ENCODE data around the gene RPL26. TPM values are rescaled to one million over a fixed set of nuclear protein-coding genes. Genes with fewer than 3 reads are reported as not detected.

Gene RPL26
- total RNA-seq, 2 donors from 2014 or later: 1,739 to 2,129 TPM

DNA sequence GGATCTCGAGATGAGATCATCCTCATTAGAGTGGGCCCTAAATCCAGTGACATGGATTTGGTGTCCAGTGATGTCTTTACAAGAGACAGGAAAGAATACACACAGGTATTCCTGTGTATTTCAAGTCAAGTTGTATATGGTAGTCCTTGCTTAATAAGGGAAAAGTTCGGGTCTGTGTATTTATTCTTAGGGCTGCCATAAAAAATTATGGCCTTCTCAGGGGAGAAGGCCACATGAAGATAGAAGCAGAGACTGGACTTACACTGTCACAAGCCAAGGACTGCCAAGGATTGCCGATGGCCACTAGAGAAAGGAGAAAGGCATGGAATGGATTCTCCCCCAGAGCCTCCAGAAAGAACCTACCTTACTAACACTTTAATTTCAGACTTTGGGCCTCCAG, 14.8 kb downstream of the RPL26 start:
- Mint-ChIP-seq H3K27ac (no peak overlapping the region), H3K4me3 (no peak overlapping the region), H3K27me3 (ENCODE audit: insufficient read depth) (no peaks in the 10 kb centered on the region), H3K36me3 (ENCODE audit: low read depth) (peaks cover 46% of the 10 kb centered on the region), H3K4me1 (peaks cover 8% of the 10 kb centered on the region), H3K9me3 (peaks cover 4% of the 10 kb centered on the region)
- peaks cover 17% of the 10 kb centered on the region for H3K36me3 ChIP-seq (ENCODE audit: control insufficient read depth, insufficient read depth, low read length)
- H3K4me1 ChIP-seq (ENCODE audit: control insufficient read depth, insufficient read depth, low read length): no peaks in the 10 kb centered on the region
- no peaks in the 10 kb centered on the region for H3K27me3 ChIP-seq (ENCODE audit: control insufficient read depth, insufficient read depth, low read length, poor library complexity, severe bottlenecking)
- TF ChIP-seq, protein P1, sequence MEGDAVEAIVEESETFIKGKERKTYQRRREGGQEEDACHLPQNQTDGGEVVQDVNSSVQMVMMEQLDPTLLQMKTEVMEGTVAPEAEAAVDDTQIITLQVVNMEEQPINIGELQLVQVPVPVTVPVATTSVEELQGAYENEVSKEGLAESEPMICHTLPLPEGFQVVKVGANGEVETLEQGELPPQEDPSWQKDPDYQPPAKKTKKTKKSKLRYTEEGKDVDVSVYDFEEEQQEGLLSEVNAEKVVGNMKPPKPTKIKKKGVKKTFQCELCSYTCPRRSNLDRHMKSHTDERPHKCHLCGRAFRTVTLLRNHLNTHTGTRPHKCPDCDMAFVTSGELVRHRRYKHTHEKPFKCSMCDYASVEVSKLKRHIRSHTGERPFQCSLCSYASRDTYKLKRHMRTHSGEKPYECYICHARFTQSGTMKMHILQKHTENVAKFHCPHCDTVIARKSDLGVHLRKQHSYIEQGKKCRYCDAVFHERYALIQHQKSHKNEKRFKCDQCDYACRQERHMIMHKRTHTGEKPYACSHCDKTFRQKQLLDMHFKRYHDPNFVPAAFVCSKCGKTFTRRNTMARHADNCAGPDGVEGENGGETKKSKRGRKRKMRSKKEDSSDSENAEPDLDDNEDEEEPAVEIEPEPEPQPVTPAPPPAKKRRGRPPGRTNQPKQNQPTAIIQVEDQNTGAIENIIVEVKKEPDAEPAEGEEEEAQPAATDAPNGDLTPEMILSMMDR (conservative IDR thresholded peaks at IDR 0.05): no peak
- no peak overlapping the region for H3K27ac ChIP-seq (ENCODE audit: low read depth, low read length)
- no peak overlapping the region for H3K9ac ChIP-seq (ENCODE audit: extremely low read depth, low read length, poor library complexity, severe bottlenecking)
- DNase-seq: no peak
- H3K4me3 ChIP-seq (ENCODE audit: low read length): no peak overlapping the region
- no peaks in the 10 kb centered on the region for H3K9me3 ChIP-seq (ENCODE audit: control insufficient read depth, low read length)
- 90 to 93% methylated on average over 2 to 3 of the region's 3 CpGs for WGBS, 2 experiments (ENCODE audit: insufficient coverage in 1 of 2, insufficient read length in 1 of 2)

DNA sequence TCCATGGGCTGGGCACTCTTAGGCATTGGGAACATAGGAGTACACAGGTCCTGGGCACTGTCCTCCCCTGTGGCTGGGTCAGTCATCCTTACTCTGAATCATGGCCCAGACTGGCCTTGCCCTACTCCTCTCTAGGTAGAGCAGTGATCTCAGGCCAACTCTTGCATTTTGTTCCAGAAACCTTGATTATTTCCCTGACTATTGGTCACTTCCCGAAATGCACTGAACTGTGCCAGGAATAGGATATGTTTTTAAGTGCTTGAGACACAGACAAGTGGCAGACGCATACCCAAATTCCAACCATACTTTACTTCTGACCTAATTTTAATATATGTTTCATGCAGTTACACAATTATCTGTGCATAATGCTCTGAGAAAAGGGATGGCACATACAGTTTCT, 16.8 kb downstream of the RPL26 start:
- Mint-ChIP-seq H3K4me1 (peaks cover 9% of the 10 kb centered on the region), H3K9me3 (peaks cover 2% of the 10 kb centered on the region), H3K4me3 (no peak overlapping the region), H3K27ac (no peak overlapping the region), H3K36me3 (ENCODE audit: low read depth) (peaks cover 32% of the 10 kb centered on the region), H3K27me3 (ENCODE audit: insufficient read depth) (no peaks in the 10 kb centered on the region)
- no peaks in the 10 kb centered on the region for H3K4me1 ChIP-seq (ENCODE audit: control insufficient read depth, insufficient read depth, low read length)
- no peaks in the 10 kb centered on the region for H3K9me3 ChIP-seq (ENCODE audit: control insufficient read depth, low read length)
- no peak overlapping the region for H3K27ac ChIP-seq (ENCODE audit: low read depth, low read length)
- H3K36me3 ChIP-seq (ENCODE audit: control insufficient read depth, insufficient read depth, low read length): peaks cover 17% of the 10 kb centered on the region
- H3K9ac ChIP-seq (ENCODE audit: extremely low read depth, low read length, poor library complexity, severe bottlenecking): no peak overlapping the region
- H3K27me3 ChIP-seq (ENCODE audit: control insufficient read depth, insufficient read depth, low read length, poor library complexity, severe bottlenecking): no peaks in the 10 kb centered on the region
- no peak overlapping the region for H3K4me3 ChIP-seq (ENCODE audit: low read length)
- 100% methylated on average over 1 to 2 of the region's 2 CpGs for WGBS, 2 experiments (ENCODE audit: insufficient coverage in 1 of 2, insufficient read length in 1 of 2)
- no peak for DNase-seq
- TF ChIP-seq, protein P1 (conservative IDR thresholded peaks at IDR 0.05): no peak

DNA sequence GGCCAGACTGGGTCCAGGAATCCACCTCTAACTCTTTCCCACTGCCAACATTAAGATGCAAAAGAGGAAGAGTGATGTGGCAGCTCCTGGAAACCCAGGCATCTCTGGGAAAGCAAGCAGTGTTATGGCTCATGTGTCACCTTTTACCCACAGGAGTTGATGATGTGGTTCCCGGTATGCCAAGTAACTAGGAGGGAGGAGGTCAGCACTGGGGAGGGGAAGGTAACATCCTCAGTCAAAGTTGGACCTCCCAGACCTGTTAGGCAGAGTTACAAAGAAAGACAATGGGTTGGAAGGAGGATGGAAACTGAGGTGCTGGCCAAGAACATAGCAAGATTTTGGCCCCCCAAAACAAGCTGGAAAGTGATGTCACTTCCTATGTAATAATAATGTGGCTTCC, 17.9 kb downstream of the RPL26 start:
- H3K27ac Mint-ChIP-seq: no peak overlapping the region
- WGBS, 2 experiments (ENCODE audit: insufficient coverage in 1 of 2, insufficient read length in 1 of 2): 83 to 85% methylated on average over 1 of the region's 1 CpG
- peaks cover 27% of the 10 kb centered on the region for H3K36me3 Mint-ChIP-seq (ENCODE audit: low read depth)

More for the DNA sequence above, 17.9 kb downstream of the RPL26 start:
- Histone ChIP-seq H3K4me3 (ENCODE audit: low read length) (no peak overlapping the region), H3K36me3 (ENCODE audit: control insufficient read depth, insufficient read depth, low read length) (peaks cover 14% of the 10 kb centered on the region), H3K4me1 (ENCODE audit: control insufficient read depth, insufficient read depth, low read length) (no peaks in the 10 kb centered on the region), H3K27ac (ENCODE audit: low read depth, low read length) (no peak overlapping the region), H3K27me3 (ENCODE audit: control insufficient read depth, insufficient read depth, low read length, poor library complexity, severe bottlenecking) (no peaks in the 10 kb centered on the region), H3K9ac (ENCODE audit: extremely low read depth, low read length, poor library complexity, severe bottlenecking) (no peak overlapping the region), H3K9me3 (ENCODE audit: control insufficient read depth, low read length) (no peaks in the 10 kb centered on the region)
- H3K27me3 Mint-ChIP-seq (ENCODE audit: insufficient read depth): no peaks in the 10 kb centered on the region
- no peak overlapping the region for H3K4me3 Mint-ChIP-seq
- no peak for DNase-seq
- H3K9me3 Mint-ChIP-seq: peaks cover 2% of the 10 kb centered on the region
- TF ChIP-seq, protein P1 (conservative IDR thresholded peaks at IDR 0.05): no peak
- peaks cover 14% of the 10 kb centered on the region for H3K4me1 Mint-ChIP-seq

Data from endodermal cell (in vitro differentiated cells).